Neural progenitor cell (in vitro differentiated cells): ENCODE results near the gene TIMP3. TPM values are rescaled to one million over a fixed set of nuclear protein-coding genes. Genes with fewer than 3 reads are reported as not detected.

ENCODE experiments used
- DNase-seq: peaks from one replicate; pipeline ENCODE4 v3.0.0-alpha.2; 2016; ENCODE audit warnings: low spot score
- H2AFZ ChIP-seq: fragments of 200-600 bp; sonication (generic); replicated peaks from 2 replicates; pipeline ENCODE4 v1.6.1; 2016; ENCODE audit warnings: antibody characterized with exemption
- H3F3A ChIP-seq: fragments of 200-600 bp; sonication (generic); 2 replicates; pipeline ENCODE4 v1.6.1; 2016; ENCODE audit warnings: antibody characterized with exemption, low read depth
- H3K27ac ChIP-seq: fragments of 200-600 bp; sonication (generic); 2 replicates; pipeline ENCODE4 v1.5.1; 2016; ENCODE audit warnings: mild to moderate bottlenecking
- H3K27me3 ChIP-seq: fragments of 200-600 bp; sonication (generic); 2 replicates; pipeline ENCODE4 v1.6.1; 2016; ENCODE audit warnings: mild to moderate bottlenecking, moderate library complexity
- H3K36me3 ChIP-seq: fragments of 200-600 bp; sonication (generic); 2 replicates; pipeline ENCODE4 v1.5.1; 2016
- H3K4me1 ChIP-seq: fragments of 200-600 bp; sonication (generic); 2 replicates; pipeline ENCODE4 v1.6.1; 2016; ENCODE audit warnings: mixed run types
- H3K4me2 ChIP-seq: fragments of 200-600 bp; sonication (generic); 2 replicates; pipeline ENCODE4 v1.6.1; 2016
- H3K4me3 ChIP-seq: fragments of 200-600 bp; sonication (generic); 2 replicates; pipeline ENCODE4 v1.5.1; 2016
- H3K79me2 ChIP-seq: fragments of 200-600 bp; sonication (generic); 2 replicates; pipeline ENCODE4 v1.6.1; 2016; ENCODE audit warnings: low read depth
- H3K9ac ChIP-seq: fragments of 200-600 bp; sonication (generic); 2 replicates; pipeline ENCODE4 v1.6.1; 2016
- H3K9me3 ChIP-seq: fragments of 200-600 bp; sonication (generic); 2 replicates; pipeline ENCODE4 v1.5.1; 2016; ENCODE audit warnings: low read depth
- H4K20me1 ChIP-seq: fragments of 200-600 bp; sonication (generic); 2 replicates; pipeline ENCODE4 v1.6.1; 2016; ENCODE audit warnings: low read depth
- H3K27ac Mint-ChIP-seq: 3 replicates; pipeline ENCODE4 v1.8.0; 2021; ENCODE audit warnings: mixed read lengths
- H3K27me3 Mint-ChIP-seq: 2 replicates; pipeline ENCODE4 v1.8.0; 2022; ENCODE audit warnings: low read depth, mild to moderate bottlenecking, inconsistent platforms, moderate library complexity, mixed read lengths; ENCODE audit not compliant: insufficient read depth
- H3K36me3 Mint-ChIP-seq: 3 replicates; pipeline ENCODE4 v1.8.0; 2021; ENCODE audit warnings: mixed read lengths
- H3K4me1 Mint-ChIP-seq: 3 replicates; pipeline ENCODE4 v1.8.0; 2021; ENCODE audit warnings: mixed read lengths
- H3K4me3 Mint-ChIP-seq: 3 replicates; pipeline ENCODE4 v1.8.0; 2021; ENCODE audit warnings: mild to moderate bottlenecking, moderate library complexity, mixed read lengths
- H3K9me3 Mint-ChIP-seq: 3 replicates; pipeline ENCODE4 v1.8.0; 2020; ENCODE audit warnings: mixed read lengths
- CTCF ChIP-seq: fragments of 200-600 bp; sonication (generic); IDR thresholded peaks from 2 replicates; pipeline ENCODE4 v1.5.1; 2017; ENCODE audit warnings: antibody characterized with exemption, mild to moderate bottlenecking
- EZH2 ChIP-seq: fragments of 200-600 bp; sonication (generic); IDR thresholded peaks from 2 replicates; pipeline ENCODE4 v1.6.1; 2017; ENCODE audit warnings: antibody characterized with exemption, mild to moderate bottlenecking, moderate library complexity
- EZH2phosphoT487 ChIP-seq: fragments of 200-600 bp; sonication (generic); IDR thresholded peaks from 2 replicates; pipeline ENCODE4 v1.6.1; 2017; ENCODE audit warnings: antibody characterized with exemption
- total RNA-seq: library from RNA; depleted of rRNA; stranded (reverse); fragments of >200 nt; gene quantifications from 2 replicates; pipeline ENCODE4 v1.2.3, GENCODE V29; 2015; ENCODE audit warnings: low replicate concordance

Gene TIMP3
- total RNA-seq, 1 donor from 2014 or later = 6.3 TPM

GRCh38 chr22:32808038-32808445, 6.5 kb downstream of the TIMP3 start:
- H4K20me1 ChIP-seq = peaks cover 16% of the 10 kb centered on the region

GRCh38 chr22:32809786-32810554, 8.5 kb downstream of the TIMP3 start:
- H3K27me3 ChIP-seq = no peaks in the 10 kb centered on the region
- peak overlapping the region; percentile 23 for H3K4me2 ChIP-seq
- no peak overlapping the region for H3K27ac ChIP-seq
- H3K4me3 Mint-ChIP-seq = no peak overlapping the region
- H3K36me3 ChIP-seq = no peaks in the 10 kb centered on the region
- no peaks in the 10 kb centered on the region for H3K9me3 Mint-ChIP-seq
- no peak overlapping the region for H3K4me3 ChIP-seq
- H3K27ac Mint-ChIP-seq = peak overlapping the region; percentile 17
- peaks cover 16% of the 10 kb centered on the region for H3K4me1 Mint-ChIP-seq
- H3K36me3 Mint-ChIP-seq = no peaks in the 10 kb centered on the region
- no peak overlapping the region for H2AFZ ChIP-seq
- peaks cover 3% of the 10 kb centered on the region for H3K27me3 Mint-ChIP-seq
- TF ChIP-seq EZH2 = no peak
- no peak for TF ChIP-seq EZH2phosphoT487
- TF ChIP-seq CTCF = no peak
- DNase-seq = no peak
- peaks cover 4% of the 10 kb centered on the region for H4K20me1 ChIP-seq
- H3K4me1 ChIP-seq = peaks cover 21% of the 10 kb centered on the region
- H3K9me3 ChIP-seq = no peaks in the 10 kb centered on the region
- no peak overlapping the region for H3K9ac ChIP-seq
- H3F3A ChIP-seq = no peaks in the 10 kb centered on the region
- no peaks in the 10 kb centered on the region for H3K79me2 ChIP-seq

More at GRCh38 chr22:32808038-32808445, 6.5 kb downstream of the TIMP3 start:
- Histone ChIP-seq H3K9me3 (no peaks in the 10 kb centered on the region), H3K27me3 (peaks cover 6% of the 10 kb centered on the region), H3K4me1 (peaks cover 33% of the 10 kb centered on the region), H3K4me3 (no peak overlapping the region), H2AFZ (no peak overlapping the region), H3K9ac (no peak overlapping the region), H3K27ac (no peak overlapping the region), H3K36me3 (no peaks in the 10 kb centered on the region), H3K79me2 (no peaks in the 10 kb centered on the region), H3F3A (no peaks in the 10 kb centered on the region), H3K4me2 (no peak overlapping the region)
- Mint-ChIP-seq H3K4me1 (peaks cover 35% of the 10 kb centered on the region), H3K27me3 (peaks cover 9% of the 10 kb centered on the region), H3K27ac (no peak overlapping the region), H3K36me3 (no peaks in the 10 kb centered on the region), H3K9me3 (no peaks in the 10 kb centered on the region), H3K4me3 (no peak overlapping the region)
- TF ChIP-seq EZH2 (no peak), EZH2phosphoT487 (no peak), CTCF (no peak)
- no peak for DNase-seq

- no peak overlapping the region for H3K9ac ChIP-seq
- peaks cover 17% of the 10 kb centered on the region for H3K4me1 ChIP-seq
- H3K36me3 Mint-ChIP-seq = no peaks in the 10 kb centered on the region
- H2AFZ ChIP-seq = no peak overlapping the region
- no peak overlapping the region for H3K4me3 ChIP-seq
- H3K27ac ChIP-seq = no peak overlapping the region
- no peaks in the 10 kb centered on the region for H3K27me3 ChIP-seq
- no peaks in the 10 kb centered on the region for H3F3A ChIP-seq
- H3K4me2 ChIP-seq = peak overlapping the region; percentile 23
- H3K36me3 ChIP-seq = no peaks in the 10 kb centered on the region
- H3K9me3 ChIP-seq = no peaks in the 10 kb centered on the region
- H3K79me2 ChIP-seq = no peaks in the 10 kb centered on the region
- peaks cover 10% of the 10 kb centered on the region for H3K4me1 Mint-ChIP-seq
- H3K27ac Mint-ChIP-seq = no peak overlapping the region
- peak; percentile 41 for DNase-seq
- H4K20me1 ChIP-seq = no peaks in the 10 kb centered on the region
- no peak for TF ChIP-seq CTCF
- TF ChIP-seq EZH2 = no peak
- TF ChIP-seq EZH2phosphoT487 = no peak
- peaks cover 3% of the 10 kb centered on the region for H3K27me3 Mint-ChIP-seq
- H3K9me3 Mint-ChIP-seq = no peaks in the 10 kb centered on the region
- no peak overlapping the region for H3K4me3 Mint-ChIP-seq
Measured at GRCh38 chr22:32810555-32811133, 9.1 kb downstream of the TIMP3 start.
